LNCAP (cell line): ENCODE data around the gene FTH1.

Experiments
- TF ChIP-seq, protein P1 (sequence below): fragments of 450-650 bp; IDR thresholded peaks from 2 replicates; pipeline ENCODE4 v1.5.1; 2017; ENCODE audit warnings: mild to moderate bottlenecking

Gene FTH1

DNA sequence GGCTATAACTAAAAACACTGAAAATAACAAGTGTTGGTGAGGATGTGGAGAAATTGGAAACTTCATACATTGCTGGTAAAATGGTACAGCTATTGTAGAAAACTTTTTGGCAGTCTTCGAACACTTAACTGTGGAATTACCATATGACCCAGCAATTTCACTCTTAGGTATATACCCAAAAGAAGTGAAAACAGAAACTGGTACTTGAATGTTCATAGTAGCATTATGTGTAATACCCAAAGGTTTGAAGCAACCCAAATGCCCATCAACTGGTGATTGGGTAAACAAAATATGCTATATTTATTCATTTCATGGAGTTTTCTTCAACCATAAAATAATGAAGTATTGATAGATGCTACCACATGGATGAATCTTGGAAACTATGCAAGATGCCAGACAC is 40.8 kb upstream of the FTH1 start:
- TF ChIP-seq, protein P1, sequence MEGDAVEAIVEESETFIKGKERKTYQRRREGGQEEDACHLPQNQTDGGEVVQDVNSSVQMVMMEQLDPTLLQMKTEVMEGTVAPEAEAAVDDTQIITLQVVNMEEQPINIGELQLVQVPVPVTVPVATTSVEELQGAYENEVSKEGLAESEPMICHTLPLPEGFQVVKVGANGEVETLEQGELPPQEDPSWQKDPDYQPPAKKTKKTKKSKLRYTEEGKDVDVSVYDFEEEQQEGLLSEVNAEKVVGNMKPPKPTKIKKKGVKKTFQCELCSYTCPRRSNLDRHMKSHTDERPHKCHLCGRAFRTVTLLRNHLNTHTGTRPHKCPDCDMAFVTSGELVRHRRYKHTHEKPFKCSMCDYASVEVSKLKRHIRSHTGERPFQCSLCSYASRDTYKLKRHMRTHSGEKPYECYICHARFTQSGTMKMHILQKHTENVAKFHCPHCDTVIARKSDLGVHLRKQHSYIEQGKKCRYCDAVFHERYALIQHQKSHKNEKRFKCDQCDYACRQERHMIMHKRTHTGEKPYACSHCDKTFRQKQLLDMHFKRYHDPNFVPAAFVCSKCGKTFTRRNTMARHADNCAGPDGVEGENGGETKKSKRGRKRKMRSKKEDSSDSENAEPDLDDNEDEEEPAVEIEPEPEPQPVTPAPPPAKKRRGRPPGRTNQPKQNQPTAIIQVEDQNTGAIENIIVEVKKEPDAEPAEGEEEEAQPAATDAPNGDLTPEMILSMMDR, result no peak

DNA sequence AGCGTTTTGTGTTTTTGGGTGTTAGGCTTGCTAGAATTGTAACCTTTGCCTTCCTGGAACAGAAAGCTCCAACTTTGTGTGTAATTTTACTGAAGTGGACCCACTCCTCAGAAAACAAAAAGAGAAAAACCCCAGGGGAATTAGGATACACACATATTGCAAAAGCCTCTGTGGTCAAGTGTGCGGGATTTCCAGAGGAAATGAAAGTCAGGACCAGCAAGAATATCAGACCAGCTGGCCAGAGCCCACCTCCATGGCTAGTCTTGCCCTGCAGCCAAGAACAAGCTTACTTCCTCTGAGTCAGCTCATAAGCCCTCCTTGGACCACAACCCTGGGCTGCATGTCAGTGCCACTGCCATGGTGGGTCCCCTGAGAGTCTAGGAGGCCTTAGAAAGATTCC is 37.0 kb upstream of the FTH1 start:
- TF ChIP-seq, protein P1, result no peak

DNA sequence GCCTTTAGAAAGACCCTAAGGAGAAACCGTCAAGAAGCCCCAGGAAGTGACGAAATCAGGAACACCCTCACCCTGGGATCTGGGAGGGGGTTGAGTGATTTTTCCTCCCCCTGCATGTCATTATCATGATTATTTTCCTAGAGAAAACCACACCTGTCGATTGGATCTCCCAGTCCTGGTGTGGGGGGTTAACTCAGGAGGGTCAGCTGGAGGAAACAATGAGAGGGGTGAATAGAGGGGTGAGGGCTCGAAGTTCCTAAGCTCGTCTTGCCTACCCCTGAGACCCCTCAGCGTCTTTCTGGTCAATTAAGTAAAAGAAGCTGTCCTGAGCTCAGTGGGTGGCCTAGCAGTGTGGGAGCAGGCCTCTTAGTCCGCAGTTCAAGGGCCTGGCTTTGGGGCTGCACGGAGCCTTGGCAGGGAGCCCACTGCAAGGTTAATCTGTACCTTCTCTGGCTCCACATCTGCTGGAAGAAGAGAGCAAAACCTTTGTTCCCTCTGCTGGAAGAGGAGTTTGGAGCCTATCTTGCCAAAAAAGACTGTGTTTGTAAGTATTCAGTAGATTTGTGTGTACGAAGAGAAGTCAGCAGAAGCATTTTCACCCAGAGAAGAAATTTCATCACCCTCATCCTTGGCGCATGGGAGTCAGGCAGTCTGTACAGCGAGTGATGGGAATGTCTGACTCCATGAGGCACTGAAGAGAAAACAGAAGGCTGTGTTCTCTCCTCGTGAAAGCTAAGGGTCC is 34.2 kb upstream of the FTH1 start:
- TF ChIP-seq, protein P1, result no peak

DNA sequence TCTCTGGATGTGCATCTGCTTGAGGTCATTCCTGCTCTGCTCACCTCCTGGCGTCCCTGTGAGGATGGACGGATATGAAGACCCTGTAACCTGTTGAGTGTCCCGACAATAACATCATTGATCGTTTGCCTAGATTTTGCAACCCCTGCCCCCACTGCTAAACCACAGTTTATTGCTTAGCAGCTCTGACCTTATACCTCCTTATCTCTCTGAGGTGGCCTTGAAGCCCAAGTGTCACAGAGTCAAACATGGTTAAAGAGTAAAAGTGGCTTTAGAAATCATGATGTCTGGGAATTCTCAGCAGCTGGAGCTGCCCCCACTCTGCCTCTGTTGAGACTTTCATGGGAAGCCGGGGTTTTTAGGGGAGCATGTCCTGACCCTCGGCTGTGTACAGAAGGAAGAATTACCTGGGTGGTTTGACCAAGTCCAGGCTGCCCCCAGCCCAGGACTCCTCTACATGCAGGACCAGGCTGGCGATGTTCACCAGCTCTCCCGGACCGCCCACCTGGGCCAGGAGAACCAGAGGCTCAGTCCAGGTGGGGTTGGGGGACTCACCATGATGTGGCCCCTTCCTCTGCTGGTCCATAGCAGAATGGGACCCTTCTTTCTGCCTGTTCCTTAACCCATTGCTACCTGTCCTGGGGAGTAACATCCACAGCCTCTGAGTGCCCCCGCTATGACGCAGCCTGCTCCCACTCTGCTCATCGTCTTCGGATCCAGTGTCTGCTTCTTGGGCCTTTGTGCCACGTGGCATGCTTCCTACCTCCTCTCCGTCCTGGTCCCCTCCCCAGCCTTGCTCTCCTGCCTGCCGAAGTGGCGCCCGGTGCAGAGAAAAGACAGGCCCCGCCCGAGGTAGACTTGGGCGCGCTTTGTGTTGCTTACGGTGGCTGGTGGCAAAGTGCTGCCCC is 33.4 kb upstream of the FTH1 start:
- TF ChIP-seq, protein P1, result no peak

DNA sequence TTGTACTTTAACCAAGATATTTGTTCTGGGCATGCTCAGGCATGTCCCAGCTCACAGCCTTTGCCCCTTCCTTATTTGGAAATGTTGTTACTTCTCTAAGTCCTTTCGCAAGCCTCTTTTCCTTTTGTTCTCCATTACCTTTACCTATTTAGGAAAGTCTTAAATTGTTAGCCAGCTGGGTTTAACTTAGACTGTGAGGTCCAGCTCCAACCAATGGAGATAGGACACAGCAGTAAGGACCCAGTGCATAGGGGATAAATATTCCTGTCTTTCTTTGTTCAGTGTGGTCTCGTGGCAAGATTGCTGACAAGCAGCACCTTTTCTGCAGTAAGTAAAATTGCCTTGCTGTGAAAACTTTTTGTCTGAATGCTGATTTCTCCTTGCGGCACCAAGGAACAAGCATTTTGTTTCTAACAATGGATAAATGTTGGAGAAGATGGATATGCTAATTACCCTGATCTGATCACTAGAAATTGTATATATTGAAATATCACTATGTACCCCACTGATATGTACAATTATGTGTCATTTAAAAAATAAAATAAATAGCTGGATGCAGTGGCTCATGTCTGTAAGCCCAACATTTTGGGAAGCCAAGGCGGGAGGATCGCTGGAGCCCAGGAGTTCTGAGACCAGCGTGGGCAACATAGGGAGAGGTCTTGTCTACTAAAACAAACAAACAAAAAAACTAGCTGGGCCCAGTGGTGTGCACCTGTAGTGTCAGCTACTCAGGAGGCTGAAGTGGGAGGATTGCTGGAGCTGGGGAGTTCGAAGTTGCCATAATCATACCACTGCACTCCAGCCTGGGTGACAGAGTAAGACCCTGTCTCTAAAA is 31.9 kb upstream of the FTH1 start:
- TF ChIP-seq, protein P1, result no peak

DNA sequence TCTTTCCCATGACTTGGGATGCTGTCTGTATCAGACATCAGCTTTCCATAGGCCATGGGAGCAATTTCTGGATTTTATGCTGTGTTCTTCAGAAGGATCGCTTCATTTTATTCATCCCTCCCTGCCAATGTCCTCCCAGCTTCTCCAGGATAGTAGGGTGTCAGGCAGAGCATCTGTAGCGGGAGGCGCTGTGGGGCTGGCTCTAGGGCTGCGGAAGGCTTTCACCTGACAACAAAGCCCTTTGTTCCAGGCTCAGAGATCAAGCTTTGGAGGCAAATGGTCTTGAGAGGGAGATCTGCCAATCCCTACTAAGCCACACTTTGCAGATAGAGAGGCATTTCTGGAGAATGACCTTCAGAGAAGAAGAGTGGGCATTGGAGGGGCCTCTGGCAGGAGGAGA is 29.5 kb upstream of the FTH1 start:
- TF ChIP-seq, protein P1, result no peak

DNA sequence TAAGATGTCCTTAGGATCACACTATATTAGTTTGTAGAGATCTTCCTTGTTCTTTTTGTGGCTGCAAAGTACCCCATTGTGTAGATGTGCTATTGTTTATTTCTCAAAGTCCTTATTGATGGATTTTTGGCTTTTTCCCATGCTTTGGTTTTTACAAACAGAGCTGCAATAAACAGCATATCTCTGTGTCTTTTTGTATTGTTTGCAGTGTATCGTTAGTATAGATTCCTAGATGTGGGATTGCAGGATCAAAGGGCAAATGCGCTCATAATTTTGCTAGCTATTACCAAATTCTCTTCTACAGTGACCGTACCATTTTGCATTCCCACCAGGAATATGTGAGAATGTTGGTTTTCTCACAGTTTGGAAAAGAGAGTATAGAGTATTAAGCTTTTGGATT is 27.5 kb upstream of the FTH1 start:
- TF ChIP-seq, protein P1, result no peak
